NCI-H1694 (cell line): ENCODE results near the gene VAV2.
A peak's percentile ranks its signal among the peaks of the same experiment; 100 is the strongest.

Experiments
- DNase-seq: peaks from one replicate; lab custom pipeline; 2025; lab: John Stamatoyannopoulos, UW

VAV2 gene

DNA sequence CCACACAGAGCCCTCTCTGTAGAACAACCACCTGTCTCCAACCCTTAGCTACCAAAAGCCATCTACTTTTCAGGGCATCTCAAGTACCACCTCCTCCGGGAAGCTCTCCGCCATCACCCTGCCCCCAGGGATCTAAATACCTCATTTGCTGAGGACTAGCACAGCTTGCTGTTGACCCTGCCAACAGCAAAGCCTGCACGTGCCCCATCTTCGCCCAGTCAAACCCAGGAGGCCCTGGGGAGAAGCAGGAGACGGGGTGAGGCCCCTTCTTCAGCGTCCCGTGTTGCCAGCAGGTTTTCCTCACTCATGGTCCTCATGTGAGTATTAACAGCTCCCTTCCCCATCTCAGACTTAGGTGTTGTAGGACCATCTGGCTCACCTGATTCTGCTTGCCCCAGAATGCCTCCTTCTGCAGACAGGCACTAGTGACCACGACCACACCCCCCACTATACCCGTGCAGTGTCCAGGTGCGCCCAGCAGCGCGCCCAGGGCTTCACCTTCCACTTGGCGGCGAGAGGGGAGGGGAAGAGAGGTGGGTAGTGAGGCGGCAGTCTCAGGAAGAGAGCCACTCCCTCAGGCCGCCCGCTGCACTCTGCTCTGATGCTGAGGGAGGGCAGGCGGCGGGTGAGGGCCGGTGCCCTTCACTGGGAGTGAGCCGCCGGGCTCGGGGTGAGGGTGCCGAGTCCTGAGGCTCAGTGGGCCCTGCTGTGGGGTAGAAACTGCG lies 11.1 kb downstream of the VAV2 start:
- DNase-seq: no peak

DNA sequence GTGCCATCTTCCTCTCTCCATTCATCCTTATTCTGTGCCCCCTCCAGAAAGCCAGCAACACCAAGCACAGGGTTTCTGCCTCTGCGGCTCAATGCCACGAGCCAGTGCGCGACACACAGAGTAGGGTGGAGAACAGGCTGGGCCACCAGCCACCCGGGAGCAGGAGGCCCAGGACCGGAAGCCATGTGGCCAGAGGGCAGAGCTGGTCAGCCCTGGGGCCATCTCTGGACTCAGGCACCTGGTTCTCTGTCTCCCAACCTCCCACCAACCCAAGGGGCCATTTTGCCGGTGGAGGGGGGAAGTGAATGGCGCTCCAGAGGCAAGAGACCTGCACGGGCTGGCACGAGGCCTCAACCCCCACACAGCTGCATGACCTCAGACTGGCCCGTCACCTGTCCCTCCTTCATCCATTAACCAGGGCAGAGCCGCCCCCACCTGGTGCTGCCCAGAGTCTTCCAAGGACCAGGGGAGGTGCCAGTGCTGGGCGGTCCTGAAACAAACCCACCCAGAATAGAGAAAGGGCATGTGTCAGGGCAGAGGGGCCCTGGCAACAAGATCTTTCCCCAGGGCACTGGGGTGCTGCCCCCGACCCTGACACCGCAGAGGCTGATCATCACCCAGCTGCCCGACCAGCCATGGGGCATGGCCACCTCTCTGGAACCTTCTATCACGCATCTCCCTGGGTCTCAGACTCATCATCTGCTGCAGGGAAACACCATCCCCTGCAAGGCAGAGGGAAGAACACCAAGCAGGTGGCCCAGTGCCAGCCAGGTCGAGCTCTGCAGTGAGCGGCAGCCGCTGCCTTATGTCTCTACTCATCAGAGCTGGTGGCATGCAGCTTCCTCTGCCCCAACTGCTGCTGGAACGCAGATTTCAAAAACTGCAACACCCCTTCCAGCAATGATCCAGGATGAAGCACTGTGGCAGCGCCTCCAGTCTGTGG lies 11.9 kb downstream of the VAV2 start:
- DNase-seq: peak; percentile 80

DNA sequence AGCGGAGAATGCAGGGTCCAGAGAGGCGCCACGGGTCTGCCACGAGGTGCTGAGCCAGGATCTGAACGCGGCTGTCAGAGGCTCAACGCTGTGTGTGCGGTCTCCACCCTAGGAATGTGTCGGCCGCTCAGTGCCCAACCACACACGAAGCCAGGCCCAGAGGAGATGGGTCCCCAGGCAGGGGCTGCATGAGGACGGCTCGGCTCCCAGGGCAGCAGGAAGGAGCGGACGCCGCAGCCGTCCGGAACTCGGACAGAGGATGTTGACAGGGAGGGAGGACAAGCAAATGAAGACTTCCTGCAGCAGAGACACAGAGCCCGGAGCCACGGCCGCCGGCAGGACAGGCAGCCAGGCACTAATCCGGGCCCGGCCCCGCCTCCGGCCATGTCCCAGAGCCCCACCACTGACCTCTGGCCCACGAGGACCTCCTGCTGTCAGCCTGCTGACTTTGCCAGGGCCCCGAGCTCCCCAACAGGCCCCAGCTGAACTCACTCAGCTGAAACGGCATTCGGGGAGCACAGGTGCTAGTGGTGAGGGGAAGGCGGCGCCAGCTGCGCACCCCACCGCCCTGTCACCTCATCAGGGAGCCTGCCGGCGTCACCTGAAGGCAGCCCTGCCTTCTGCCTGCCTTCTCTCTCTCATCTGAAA lies 12.7 kb downstream of the VAV2 start:
- DNase-seq: no peak

DNA sequence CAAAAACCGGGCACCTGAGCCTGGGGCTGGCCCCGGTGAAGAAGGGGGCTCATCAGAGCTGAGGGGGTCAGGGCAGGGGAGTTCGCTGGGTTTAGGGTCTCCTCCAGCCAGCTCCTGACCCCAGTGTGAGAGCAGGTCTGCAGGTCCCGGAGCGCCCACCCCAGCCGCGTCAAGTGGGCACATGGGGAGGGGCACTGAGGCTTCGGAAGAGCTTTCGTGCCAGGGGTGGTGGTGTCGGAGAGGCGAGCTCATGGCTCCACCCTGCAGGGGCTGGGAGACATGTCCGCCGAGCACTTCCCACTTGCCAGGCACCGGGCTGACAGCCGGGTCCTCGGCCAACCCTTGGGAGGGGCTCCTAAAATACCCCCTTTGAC lies 13.2 kb downstream of the VAV2 start:
- no peak for DNase-seq

DNA sequence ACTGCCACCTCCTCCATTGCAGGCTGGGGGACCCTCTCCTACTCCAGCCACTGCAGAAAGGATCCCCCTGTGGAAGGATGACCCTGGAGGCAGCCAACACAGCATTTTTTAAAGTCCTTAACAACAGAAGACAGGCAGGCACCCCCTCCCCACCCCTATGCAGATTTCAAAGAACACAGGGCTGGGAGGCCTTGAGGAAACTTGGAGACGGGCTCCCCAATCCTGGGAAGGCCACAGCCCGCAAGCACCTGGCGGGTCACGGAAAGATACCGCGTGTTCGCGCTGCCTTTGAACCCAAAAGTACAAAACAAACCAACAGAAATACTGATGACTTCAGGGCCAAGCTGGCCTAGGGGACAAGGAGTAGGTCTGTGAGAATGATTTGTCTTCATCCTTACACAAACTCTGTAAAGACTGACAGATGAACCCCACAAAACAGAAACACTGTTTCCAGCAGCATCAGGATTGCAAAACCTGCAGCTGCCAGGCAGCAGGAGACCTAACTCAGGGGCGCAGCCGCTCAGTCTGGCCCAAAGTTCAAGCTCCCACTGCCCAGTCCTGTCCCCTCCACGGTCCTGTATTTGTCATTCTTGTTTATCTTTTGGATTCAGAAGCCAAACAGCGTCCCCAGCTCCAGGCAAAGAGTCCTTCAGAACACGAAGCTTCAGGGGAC lies 13.8 kb downstream of the VAV2 start:
- no peak for DNase-seq

DNA sequence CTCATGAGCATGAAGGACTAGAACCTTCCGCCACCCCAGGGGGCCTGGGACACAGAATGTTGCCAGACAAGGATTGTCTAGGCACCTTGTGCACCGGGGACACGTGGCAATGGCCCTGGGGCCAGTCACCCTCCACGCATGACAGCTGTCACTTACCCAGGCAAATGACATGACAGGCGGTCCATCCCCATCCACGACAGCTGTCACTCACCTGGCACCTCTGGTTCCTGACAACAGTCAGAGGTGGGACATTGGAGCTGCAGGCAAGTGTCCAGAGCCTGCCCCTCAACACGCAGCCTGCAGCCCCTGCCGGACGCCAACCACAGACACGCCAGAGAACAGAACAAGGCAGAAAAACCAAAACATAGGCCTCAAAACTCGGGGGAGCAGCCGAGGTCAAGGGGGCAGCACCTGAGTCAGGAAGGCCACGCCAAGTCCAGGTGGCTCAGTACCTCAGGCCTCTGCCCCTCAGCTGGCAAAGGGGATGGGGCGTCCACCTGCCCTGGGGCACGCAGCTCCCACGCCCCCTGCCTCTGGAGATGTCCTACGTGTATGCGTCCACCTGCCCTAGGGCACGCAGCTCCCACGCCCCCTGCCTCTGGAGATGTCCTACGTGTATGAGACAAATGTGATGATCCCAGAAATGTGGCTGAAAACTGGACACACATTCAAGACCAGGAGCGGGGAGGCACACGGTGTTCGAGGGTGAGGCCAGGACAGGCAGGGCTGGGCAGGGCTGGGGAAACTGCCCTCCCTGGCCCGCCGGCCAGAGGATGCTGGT lies 14.5 kb downstream of the VAV2 start:
- no peak for DNase-seq

DNA sequence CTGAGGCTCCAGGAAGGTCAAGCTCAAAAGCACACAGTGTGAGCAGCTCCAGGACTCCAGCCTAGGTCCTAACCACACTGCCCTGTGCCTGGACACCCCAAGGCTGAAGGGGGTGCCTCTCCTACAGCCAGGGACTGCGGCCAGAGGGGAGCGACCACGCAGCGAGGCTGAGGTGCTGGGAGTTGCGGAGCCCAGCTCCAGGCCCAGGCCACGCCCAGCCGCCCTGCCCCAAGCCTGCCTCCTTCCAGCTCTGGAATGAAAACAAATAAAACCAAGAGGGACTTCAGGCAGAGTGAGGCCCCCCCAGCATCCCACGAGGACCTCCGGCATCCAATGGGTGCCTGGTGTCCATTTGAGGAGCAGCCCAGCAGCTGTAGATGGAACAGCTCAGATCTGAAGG lies 15.2 kb downstream of the VAV2 start:
- DNase-seq: no peak

DNA sequence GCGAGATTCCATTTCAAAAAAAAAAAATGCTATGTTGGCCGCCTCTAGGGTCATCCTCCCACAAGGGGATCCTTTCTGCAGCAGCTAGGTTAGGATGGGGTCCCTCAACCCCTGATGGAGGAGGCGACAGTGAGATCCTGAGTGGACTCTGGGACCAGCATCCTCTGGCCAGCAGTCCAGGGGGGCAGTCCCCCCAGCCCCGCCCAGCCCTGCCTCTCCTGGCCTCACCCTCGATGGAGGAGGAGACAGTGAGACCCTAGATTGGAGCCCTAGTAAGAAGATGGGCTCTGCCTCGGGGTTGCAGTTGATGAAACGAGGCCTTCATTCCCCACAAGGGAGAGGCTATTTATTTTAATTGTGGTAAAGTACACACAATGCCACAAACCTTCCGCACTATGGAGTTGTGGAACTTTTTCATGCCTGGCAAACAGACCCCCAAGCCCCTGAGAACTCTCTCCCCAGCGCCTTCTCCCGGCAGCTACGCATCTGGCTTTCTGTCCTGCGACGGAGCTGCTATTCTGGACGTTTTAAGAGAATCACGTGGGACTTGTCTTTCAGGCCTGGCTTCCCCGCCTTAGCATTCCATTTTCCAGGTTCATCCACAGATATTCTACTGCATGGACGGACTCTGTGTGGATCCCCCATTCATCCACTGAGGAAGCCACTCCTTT lies 15.8 kb downstream of the VAV2 start:
- no peak for DNase-seq

DNA sequence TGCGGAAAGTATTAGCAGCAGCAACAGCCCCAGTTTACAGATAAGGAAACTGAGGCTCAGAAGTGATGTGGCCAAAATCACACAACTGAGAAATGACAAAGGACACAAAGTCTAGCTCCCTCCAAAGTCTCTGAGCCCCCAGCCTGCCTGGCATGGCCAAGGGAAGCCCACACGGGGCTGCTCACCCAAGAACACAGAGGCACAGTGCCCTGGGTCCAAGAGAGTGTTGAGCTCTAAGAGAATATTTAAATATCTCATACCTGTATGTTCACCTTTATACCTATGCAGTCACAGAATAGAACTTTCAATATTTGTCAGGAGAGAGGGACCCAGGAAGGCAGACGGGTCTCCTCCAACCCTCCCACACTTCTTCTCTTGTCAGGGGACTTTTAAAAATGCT lies 16.6 kb downstream of the VAV2 start:
- DNase-seq: no peak

DNA sequence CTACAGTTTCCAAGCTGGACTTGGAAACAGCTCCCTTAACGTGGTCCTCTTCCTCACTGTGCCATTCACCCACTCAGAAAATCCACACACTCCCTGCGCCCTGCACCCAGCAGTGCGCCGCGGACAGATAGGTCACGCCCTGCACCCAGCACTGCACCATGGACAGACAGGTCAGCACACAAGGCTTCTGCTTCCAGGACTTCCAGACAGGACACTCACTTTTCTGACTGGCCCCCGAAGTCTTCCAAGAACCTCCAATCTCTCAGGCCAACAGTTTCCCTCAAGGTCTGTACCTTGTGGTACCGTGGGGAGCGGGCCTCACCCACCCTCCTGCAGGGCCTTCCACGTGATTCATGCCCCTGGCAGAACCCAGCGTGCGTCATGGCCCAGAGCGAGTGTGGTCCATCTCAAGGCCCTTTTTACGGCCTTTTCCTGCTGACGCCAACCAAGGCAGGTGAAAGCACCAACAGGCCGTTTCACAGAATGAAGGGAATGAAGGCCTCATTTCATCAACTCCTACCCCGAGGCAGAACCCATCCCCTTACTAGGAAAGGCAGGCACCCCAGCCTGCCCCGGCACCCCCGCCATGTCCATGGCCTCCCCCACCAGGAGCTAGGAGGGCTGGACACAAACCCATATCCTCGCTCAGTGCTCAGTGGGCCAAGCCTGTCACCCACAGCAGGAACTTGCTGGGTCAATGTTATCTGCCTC lies 17.3 kb downstream of the VAV2 start:
- DNase-seq: no peak

DNA sequence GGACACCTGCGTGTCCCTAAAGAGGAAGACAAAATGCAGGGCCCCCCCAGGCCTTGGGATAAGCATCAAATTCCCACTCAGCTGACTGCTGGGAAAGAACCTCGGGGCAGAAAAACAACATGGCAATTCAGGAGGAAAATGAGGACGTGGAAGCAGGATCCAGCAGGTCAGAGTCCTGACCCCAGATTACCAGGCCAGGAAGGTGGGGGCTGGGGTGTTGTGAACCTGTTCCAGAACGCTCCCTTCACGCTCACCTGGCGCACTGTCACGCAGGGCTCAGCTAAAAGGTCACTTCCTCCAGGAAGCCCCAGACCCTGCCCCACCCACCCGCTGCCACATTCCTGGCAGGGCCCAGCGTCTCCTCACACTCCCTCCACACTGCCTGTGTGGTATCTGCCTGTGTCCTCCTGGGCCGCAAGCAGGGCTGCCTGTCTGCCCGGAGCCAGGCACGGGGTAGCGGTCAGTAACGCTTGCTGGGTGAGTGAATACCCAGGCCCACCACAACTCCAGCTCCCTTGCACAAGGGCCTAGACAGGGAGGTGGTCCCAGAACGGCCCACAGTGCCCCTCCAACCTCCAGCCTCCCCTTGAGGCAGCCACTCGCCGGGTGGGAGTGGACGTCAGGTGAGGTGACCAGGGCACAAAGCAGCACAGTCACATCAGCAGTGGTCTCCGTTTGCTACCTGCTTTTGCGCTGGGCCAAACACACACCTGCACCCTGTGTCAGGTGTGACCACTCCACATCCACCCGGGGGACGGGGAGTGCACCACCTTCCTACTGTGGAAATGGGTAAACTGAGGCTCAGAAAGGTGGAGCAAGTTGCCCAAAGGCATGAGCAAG lies 18.1 kb downstream of the VAV2 start:
- no peak for DNase-seq

DNA sequence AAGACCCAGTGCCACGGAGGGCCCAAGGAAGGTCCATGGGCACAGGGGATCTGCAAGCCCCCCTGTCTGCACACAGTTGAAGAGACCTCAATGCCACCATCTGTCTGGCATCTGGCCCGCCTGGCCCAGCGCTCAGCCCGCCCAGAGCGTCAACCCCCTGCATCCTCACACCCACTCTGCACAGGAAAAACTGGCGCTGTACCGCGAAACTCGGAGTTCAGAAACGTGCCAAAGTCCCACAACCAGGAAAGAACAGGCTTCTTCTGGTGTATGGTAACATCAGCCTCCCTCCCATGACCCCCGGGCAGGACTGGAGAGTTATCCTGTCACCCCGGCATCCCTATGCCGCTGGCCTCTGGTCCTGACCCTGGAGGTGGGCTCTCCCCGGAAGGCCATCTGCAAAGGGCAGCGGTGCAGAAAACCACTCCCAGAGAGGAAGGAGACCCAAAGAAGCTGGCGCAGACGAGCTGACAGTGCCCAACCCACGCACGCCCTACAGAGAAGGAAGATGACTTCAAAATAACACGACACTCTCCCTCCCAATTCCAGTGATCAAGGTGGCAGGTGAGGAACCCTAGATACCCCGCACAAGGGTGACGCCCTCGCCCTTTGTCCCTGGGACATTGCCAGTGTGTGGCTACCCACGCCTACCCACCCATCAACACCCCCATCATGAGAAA lies 18.9 kb downstream of the VAV2 start:
- no peak for DNase-seq

DNA sequence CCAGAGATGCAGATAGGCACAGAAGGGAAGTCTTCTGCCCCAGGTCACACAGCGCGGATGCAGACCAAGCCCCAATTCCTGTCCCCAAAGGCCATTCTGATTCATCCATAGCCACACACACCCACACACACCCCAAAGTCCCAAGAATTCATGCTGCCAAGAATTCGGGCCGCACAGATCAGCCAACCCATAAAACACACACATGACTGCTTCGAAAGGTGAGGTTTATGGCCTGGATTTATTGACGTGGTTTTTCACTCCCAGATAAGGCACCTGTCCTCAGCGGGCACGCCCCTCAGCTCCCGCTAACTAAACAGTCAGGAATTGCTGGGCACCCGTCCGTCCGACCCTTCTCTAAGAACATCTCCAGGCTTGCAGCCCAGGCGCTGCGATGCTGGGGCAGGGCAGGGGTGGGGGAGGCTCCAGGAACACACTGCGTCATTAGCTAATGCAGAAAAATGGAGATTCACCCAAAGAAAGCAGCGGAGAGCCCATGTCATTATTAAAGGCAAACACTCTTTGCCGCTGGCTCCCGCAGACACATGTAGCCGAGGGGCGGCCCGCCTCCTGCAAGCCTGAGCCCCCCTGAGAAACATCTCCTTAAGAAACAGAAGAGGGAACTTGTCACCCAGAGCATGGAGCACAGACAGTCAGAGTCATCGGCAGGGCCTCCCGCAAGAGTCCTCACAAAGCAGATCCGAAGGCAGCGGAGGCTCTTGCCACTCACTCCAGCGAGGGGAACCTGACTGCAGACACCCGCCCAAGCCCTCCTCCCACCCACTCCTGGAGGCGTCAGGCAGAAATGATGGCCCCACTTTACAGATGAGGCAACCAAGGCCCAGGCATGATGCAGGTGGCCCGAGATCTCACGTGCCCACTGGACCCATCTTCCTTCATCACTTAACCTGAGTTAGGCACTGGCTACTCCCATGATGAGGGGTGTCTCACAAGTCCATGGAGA lies 19.9 kb downstream of the VAV2 start:
- DNase-seq: no peak

DNA sequence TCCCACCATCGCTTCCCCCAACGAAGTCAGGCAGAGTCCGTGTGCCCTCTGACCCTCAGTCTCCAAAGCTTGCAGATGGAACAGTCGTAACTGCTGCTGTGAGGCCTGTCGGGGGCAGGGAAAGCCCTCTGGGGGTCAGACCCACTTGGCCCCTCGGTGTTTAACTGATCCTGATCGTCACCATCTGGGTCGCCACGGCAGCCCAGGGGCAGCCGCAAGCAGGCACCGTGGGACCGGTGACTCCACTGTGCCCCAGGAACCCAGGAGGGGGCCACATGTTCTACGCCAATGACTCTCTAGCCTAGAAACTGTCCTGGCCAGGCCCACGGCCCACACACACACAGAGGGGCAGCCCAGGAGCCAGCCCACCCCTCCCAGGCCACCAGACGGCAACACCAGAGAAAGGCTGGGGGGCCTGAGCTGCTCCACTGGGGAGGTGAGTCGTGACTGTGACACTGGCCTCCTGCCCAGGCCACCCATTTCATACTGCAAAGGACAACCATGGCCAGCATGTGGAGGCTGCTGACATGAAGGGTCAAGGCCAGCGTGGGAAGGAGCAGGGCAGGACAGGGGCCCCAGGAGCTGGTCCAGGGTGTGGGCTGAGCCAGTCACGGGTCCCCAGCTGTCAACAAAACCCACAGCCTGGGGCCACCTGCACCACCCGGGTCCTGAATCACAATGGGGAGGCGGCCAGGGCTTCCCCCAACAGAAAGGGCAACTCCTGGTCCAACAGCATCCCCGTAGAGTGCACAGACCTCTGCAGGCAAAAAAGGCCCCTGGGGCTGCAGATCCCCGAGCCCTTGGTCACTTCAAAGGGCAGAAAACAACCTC lies 20.8 kb downstream of the VAV2 start:
- no peak for DNase-seq

DNA sequence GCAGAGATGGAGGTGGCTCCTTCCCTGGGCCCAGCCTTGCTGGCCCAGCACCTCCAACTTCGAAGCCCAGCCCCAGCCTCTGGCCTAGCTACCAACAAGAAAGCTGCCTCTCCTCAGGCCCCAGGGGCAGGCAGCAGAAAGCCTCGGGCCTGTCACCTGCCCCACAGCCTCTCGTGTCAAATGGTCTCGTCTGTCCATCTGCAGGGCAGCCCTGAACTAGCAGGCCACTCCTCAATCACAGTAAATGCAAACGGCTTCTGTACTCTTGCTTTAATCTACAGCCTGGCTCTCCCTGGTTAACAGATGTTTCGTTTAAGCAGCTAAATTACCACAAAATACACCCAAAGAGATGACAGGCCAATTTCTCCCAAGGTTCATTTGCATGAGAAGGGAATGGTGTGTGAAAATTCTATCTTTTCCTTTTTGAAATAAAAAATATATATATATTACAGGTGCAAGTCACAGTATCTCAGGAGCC lies 21.5 kb downstream of the VAV2 start:
- DNase-seq: no peak
